HG02885 (cell line): ENCODE measurements around the gene RND1.

Experiments used
- ATAC-seq: cut with Tn5 transposase; IDR thresholded peaks from one replicate; pipeline ENCODE4 v1.9.1; 2021; ENCODE audit warnings: mild to moderate bottlenecking; ENCODE audit not compliant: unreplicated experiment, poor library complexity

RND1 gene

GRCh38 chr12:48828841-48829575 lies 36.7 kb downstream of the RND1 start:
- ATAC-seq, result no peak

GRCh38 chr12:48828293-48828692 lies 37.4 kb downstream of the RND1 start:
- ATAC-seq, result no peak

GRCh38 chr12:48827513-48828096 lies 38.1 kb downstream of the RND1 start:
- ATAC-seq, result no peak

- ATAC-seq, result no peak
Observed at GRCh38 chr12:48827026-48827425, 38.6 kb downstream of the RND1 start.

GRCh38 chr12:48826209-48826855 lies 39.3 kb downstream of the RND1 start:
- no peak for ATAC-seq

- no peak for ATAC-seq
Observed at GRCh38 chr12:48824905-48825304, 40.8 kb downstream of the RND1 start.

GRCh38 chr12:48824112-48824511 lies 41.6 kb downstream of the RND1 start:
- ATAC-seq, result peak; percentile 64

GRCh38 chr12:48823281-48823680 lies 42.4 kb downstream of the RND1 start:
- no peak for ATAC-seq

- no peak for ATAC-seq
Observed at GRCh38 chr12:48822711-48823110, 43.0 kb downstream of the RND1 start.

GRCh38 chr12:48822139-48822538 lies 43.5 kb downstream of the RND1 start:
- ATAC-seq, result no peak

- ATAC-seq, result no peak
Observed at GRCh38 chr12:48819986-48820725, 45.5 kb downstream of the RND1 start.

- ATAC-seq, result no peak
Observed at GRCh38 chr12:48818831-48819590, 46.7 kb downstream of the RND1 start.

- peak; percentile 38 for ATAC-seq
Observed at GRCh38 chr12:48817873-48818830, 47.5 kb downstream of the RND1 start, which contains the start of gene CACNB3. Gene CACNB3 (plus strand): TSS chr12:48818496. CDS start chr12:48818930, 434 bp downstream.

GRCh38 chr12:48816143-48816854 lies 49.4 kb downstream of the RND1 start:
- no peak for ATAC-seq

GRCh38 chr12:48815126-48816110 lies 50.3 kb downstream of the RND1 start:
- ATAC-seq, result peak; percentile 41

GRCh38 chr12:48814262-48815125 lies 51.2 kb downstream of the RND1 start:
- ATAC-seq, result peak; percentile 84
